NB4 (cell line): ENCODE measurements around the gene KCTD15.
A peak's percentile ranks its signal among the peaks of the same experiment; 100 is the strongest.
"Not testable (repeated sequence)": the region's sequence is repeated elsewhere in the genome, so short reads cannot be mapped to it uniquely, and the experiment has no call there.

Experiments
- DNase-seq: peaks from one replicate; pipeline ENCODE4 v3.0.0; 2010; ENCODE audit warnings: low read depth
- H3K4me3 ChIP-seq: one replicate; pipeline ENCODE4 v1.5.1; 2011; ENCODE audit warnings: mild to moderate bottlenecking, low read depth, low read length, moderate library complexity
- MYC ChIP-seq: IDR thresholded peaks from 2 replicates; pipeline ENCODE4 v1.6.1; 2011; ENCODE audit warnings: low read depth, low read length
- POLR2A ChIP-seq: IDR thresholded peaks from 2 replicates; pipeline ENCODE4 v1.6.1; 2011; ENCODE audit warnings: mild to moderate bottlenecking; ENCODE audit not compliant: insufficient read length; ENCODE audit errors: extremely low read depth
- TF ChIP-seq, protein P1 (sequence below): IDR thresholded peaks from 2 replicates; pipeline ENCODE4 v1.6.1; 2011; ENCODE audit warnings: low read depth, low read length
- TF ChIP-seq, protein P2 (sequence below): IDR thresholded peaks from one replicate; pipeline ENCODE4 v1.5.1; 2012; ENCODE audit warnings: low read depth, low read length

Gene KCTD15

DNA sequence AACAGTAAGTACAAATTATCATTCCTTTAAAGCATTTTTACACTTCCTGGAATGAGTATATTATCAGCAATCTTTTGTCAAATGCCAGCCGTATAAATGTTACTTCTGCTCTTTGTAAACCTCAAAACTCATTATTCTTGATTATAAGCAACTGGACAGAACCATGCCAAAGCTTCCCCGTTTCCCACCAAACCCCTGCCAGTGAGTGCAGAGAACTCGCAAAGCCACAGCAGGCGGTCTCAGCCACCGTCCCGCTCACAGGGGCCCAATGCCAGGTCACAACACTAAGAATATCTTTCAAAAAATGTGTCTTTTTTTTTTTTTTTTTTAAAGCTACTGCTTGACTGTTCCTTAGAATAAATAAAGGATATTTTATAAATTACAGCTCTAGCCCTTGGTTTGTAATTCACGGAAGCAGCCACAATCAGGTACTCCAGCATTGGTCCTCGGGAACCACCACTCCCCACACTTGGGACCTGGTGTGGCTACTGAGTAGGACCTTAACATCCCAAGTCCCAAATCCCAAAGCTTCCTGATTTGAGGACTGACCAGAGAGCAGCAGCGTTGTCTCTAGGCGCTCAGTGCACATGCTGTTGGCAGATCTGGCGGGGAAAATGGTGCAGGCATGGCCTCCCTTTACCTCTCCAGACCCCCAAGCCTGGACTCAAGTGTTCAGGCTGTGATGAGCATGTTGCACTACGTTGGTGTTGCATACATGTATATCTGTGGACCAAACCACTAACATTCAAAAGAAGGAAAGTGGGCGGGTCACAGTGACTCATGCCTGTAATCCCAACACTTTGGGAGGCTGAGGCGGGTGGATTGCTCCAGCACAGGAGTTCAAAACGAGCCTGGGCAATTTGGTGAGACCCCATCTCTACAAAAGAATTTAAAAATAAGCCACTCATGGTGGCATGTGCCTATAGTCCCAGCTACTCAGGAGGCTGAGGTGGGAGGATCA, 19.0 kb downstream of the KCTD15 start:
- TF ChIP-seq MYC, result no peak
- TF ChIP-seq, protein P1, sequence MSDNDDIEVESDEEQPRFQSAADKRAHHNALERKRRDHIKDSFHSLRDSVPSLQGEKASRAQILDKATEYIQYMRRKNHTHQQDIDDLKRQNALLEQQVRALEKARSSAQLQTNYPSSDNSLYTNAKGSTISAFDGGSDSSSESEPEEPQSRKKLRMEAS, result no peak
- peak; percentile 55 for DNase-seq
- no peak overlapping the region for H3K4me3 ChIP-seq

DNA sequence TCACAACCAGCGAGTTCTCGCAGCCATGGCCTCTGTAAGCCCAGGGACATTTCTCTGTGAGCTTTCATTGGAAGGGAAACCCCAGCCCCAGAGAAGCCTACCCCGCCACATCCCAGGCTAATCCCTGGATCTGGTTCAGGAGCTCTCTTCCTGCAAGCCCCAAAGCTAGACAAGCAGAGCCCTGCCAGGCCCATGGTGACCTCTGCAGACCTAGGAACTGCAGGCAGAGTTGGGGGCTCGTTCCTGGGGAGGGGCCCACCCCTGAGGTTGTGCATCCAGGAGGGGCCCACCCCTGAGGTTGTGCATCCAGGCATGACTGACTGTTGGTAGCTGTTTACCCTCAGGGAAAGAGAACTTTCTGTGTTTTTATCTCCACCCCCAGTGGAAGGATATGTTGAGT, 21.7 kb downstream of the KCTD15 start:
- H3K4me3 ChIP-seq, result no peak overlapping the region
- TF ChIP-seq, protein P1, result no peak
- TF ChIP-seq MYC (no peak), POLR2A (no peak)
- TF ChIP-seq, protein P2, sequence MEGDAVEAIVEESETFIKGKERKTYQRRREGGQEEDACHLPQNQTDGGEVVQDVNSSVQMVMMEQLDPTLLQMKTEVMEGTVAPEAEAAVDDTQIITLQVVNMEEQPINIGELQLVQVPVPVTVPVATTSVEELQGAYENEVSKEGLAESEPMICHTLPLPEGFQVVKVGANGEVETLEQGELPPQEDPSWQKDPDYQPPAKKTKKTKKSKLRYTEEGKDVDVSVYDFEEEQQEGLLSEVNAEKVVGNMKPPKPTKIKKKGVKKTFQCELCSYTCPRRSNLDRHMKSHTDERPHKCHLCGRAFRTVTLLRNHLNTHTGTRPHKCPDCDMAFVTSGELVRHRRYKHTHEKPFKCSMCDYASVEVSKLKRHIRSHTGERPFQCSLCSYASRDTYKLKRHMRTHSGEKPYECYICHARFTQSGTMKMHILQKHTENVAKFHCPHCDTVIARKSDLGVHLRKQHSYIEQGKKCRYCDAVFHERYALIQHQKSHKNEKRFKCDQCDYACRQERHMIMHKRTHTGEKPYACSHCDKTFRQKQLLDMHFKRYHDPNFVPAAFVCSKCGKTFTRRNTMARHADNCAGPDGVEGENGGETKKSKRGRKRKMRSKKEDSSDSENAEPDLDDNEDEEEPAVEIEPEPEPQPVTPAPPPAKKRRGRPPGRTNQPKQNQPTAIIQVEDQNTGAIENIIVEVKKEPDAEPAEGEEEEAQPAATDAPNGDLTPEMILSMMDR, result no peak
- DNase-seq, result no peak

DNA sequence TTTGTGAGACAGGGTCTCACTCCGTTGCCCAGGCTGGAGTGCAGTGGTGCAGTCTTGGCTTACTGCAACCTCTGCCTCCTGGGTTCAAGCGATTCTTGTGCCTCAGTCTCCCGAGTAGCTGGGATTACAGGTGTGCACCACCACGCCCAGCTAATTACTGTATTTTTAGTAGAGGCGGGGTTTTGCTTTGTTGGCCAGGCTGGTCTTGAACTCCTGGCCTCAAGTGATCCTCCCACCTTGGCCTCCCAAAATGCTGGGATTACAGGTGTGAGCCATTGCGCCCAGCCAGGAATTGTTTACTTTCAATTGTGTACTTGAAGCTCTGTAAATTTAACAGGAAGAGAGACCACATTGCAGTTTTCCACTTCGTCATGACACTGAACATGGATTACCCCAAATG, 22.4 kb downstream of the KCTD15 start:
- H3K4me3 ChIP-seq, DNase-seq: not testable (repeated sequence)

DNA sequence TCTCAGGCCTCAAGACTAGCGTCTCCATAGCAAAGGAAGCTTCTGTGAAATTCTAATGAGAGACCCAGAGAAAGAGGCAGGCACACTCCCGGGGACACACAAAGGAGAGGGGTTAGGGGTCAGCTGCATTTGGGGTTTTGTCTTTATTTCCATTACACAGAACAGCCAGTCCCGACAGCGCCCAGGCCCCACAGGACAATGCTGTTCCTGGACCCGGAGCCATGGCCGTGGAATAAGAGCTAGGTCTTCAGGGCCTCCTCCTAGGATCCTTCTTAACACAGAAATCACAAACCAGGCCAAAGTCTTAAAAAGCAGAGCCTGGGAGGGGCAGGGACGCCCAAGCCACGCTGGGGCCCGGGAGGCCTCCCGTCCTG, 22.8 kb downstream of the KCTD15 start:
- H3K4me3 ChIP-seq, result no peak overlapping the region
- TF ChIP-seq MYC (no peak), POLR2A (no peak)
- TF ChIP-seq, protein P1, result no peak
- TF ChIP-seq, protein P2, result no peak
- no peak for DNase-seq

DNA sequence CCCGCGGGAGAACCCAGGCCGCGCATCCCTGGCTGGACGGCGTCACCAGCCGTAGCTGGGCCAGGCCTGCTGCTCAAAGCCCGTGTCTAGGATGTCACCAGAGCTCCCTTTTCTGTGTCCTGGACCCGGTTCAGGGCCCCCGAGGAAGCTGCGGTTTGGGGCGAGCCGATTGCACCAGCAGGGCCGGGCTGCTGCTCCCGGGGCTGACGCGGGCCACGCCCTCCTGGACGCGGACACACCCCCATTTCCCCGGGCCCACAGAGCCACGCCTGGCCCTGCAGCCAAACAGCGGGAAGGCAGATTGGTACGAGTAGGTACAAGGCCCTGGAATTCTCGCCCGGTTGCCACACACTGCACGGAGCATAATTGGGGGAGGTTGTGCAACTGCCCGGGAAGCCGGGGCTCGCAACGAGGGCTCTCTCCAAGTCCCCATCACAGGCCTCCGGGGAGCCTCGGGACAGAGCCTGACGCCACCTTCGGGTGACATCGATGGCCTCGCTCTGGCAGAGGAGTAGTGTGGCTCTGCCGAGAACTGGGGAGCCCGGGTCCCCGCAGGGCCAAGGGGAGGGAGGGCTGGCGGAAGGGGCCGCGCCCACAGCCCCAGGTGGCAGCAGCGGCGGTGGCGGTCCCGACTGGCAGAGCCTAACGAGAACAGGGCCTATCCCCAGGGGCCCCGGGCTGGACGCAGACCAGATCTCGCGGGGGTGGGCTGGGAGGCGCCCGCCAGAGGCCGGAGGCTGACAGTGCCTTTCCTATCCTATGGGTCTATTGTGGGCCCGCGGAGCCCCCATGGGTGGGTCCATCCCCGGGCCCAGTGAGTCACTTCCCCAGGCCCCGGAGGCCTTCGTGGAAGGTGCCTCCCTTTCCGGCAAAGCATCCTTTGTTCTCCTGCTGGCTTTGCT, 23.5 kb downstream of the KCTD15 start:
- TF ChIP-seq POLR2A (no peak), MYC (peak; percentile 63)
- TF ChIP-seq, protein P2, result no peak
- TF ChIP-seq, protein P1, result peak; percentile 43
- peak overlapping the region; percentile 42 for H3K4me3 ChIP-seq
- peak; percentile 94 for DNase-seq

DNA sequence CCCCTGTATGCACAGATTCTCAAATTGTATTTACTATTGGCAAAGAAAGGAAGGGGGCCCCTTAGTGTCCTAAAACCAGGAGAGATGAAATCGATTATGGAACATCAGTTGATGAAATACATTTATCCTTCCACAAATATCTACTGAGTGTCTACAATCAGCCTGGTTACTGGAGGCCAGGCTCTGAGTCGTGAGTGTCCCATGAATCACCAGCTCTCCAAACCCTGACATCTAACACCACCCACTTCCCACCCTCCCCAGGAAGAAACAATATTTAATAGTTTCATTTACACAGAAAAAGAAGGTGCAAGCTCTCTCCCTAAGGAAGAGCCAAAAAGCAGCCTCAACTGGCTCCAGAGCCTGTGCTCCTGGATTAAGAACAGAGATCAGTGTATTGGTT, 25.2 kb downstream of the KCTD15 start:
- peak; percentile 26 for DNase-seq
- no peak overlapping the region for H3K4me3 ChIP-seq
- TF ChIP-seq, protein P2, result no peak
- TF ChIP-seq POLR2A (no peak), MYC (no peak)
- TF ChIP-seq, protein P1, result no peak
